OCI-LY1 (cell line): ENCODE measurements around the gene MAP7D2.

ENCODE experiments used
- CTCF ChIP-seq: fragments of 200-600 bp; sonication (generic), shearing (Covaris generic); IDR thresholded peaks from 2 replicates; pipeline ENCODE4 v1.5.1; 2017; ENCODE audit warnings: mild to moderate bottlenecking, antibody characterized with exemption, low read length, moderate library complexity, mixed read lengths
- EZH2 ChIP-seq: fragments of 200-600 bp; sonication (generic), shearing (Covaris generic); IDR thresholded peaks from 2 replicates; pipeline ENCODE4 v1.8.0; 2017; ENCODE audit warnings: borderline replicate concordance, mixed run types, mild to moderate bottlenecking, antibody characterized with exemption, low read length, moderate library complexity, mixed read lengths

GRCh38 chrX:19968276-19968675, 148.4 kb downstream of the MAP7D2 start:
- TF ChIP-seq CTCF (no peak), EZH2 (no peak)
